ENCODE results near the gene ST6GAL1.

DNA sequence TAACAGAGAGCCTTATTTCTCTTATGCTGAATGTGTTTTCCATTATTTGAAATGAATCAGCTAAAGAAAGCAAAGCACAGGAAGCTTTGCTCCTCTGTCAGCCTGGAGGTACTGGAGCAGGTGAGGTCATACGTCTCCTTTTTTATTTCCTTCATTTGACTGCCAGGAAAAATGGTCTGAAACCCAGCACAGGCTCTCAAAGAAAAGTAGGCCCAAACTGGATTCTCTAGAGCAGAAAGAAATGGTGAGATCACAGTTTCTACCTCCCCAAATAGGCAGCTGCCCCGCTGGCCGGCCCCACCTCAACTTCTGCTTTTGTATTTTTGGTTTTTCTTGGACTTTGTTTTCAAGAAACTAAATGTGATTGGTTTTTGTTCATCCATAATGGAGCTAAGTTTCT lies 113.9 kb downstream of the ST6GAL1 start:
- TF ChIP-seq RBM39 (IDR thresholded peaks at IDR 0.05; ENCODE audit: low read depth, low read length, poor library complexity, severe bottlenecking) (no peak), SP4 (CRISPR knock-in tag; IDR thresholded peaks at IDR 0.05) (no peak), POLR2A (IDR thresholded peaks at IDR 0.05; ENCODE audit: insufficient read depth in 1 of 2, low read depth in 2 of 2, low read length in 2 of 2) (no peak), ZNF317 (CRISPR knock-in tag; IDR thresholded peaks at IDR 0.05) (no peak), ZNF263 (CRISPR knock-in tag; IDR thresholded peaks at IDR 0.05) (no peak), TCF12 (IDR thresholded peaks at IDR 0.05) (no peak), TCF12 (CRISPR knock-in tag; IDR thresholded peaks at IDR 0.05) (no peak), EHMT2 (IDR thresholded peaks at IDR 0.05; ENCODE audit: borderline replicate concordance, low read depth, low read length) (no peak), ERF (CRISPR knock-in tag; IDR thresholded peaks at IDR 0.05) (no peak), ZNF557 (CRISPR knock-in tag; IDR thresholded peaks at IDR 0.05) (no peak), RBM22 (optimal IDR thresholded peaks at IDR 0.05; ENCODE audit: low read length) (no peak)
- TF ChIP-seq, protein P1, sequence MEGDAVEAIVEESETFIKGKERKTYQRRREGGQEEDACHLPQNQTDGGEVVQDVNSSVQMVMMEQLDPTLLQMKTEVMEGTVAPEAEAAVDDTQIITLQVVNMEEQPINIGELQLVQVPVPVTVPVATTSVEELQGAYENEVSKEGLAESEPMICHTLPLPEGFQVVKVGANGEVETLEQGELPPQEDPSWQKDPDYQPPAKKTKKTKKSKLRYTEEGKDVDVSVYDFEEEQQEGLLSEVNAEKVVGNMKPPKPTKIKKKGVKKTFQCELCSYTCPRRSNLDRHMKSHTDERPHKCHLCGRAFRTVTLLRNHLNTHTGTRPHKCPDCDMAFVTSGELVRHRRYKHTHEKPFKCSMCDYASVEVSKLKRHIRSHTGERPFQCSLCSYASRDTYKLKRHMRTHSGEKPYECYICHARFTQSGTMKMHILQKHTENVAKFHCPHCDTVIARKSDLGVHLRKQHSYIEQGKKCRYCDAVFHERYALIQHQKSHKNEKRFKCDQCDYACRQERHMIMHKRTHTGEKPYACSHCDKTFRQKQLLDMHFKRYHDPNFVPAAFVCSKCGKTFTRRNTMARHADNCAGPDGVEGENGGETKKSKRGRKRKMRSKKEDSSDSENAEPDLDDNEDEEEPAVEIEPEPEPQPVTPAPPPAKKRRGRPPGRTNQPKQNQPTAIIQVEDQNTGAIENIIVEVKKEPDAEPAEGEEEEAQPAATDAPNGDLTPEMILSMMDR (CRISPR knock-in tag; IDR thresholded peaks at IDR 0.05), result no peak
- TF ChIP-seq, protein P2, sequence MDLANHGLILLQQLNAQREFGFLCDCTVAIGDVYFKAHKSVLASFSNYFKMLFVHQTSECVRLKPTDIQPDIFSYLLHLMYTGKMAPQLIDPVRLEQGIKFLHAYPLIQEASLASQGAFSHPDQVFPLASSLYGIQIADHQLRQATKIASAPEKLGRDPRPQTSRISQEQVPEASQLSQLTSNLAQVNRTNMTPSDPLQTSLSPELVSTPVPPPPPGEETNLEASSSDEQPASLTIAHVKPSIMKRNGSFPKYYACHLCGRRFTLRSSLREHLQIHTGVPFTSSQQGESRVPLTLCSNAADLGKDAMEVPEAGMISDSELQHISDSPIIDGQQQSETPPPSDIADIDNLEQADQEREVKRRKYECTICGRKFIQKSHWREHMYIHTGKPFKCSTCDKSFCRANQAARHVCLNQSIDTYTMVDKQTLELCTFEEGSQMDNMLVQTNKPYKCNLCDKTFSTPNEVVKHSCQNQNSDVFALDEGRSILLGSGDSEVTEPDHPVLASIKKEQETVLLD (CRISPR knock-in tag; IDR thresholded peaks at IDR 0.05; ENCODE audit: low read depth), result no peak

Data from HepG2 (cell line).